Testis (tissue), 3 donors: ENCODE measurements around the gene NRXN3. TPM values are rescaled to one million over a fixed set of nuclear protein-coding genes. Genes with fewer than 3 reads are reported as not detected.

Experiments used
- DNase-seq: peaks from one replicate; pipeline ENCODE4 v3.0.0-alpha.2; 2019
- H3K27ac ChIP-seq, 2 donors: fragments of 200-600 bp; sonication (generic); one replicate each; pipeline ENCODE4 v1.5.1; 2019
- H3K27me3 ChIP-seq: fragments of 200-600 bp; sonication (generic); one replicate; pipeline ENCODE4 v1.5.1; 2019
- H3K36me3 ChIP-seq: fragments of 200-600 bp; sonication (generic); one replicate; pipeline ENCODE4 v1.5.1; 2017; ENCODE audit warnings: low read depth; ENCODE audit errors: missing control alignments
- H3K4me1 ChIP-seq: fragments of 200-600 bp; sonication (generic); one replicate; pipeline ENCODE4 v1.5.1; 2019
- H3K4me3 ChIP-seq, 2 donors: fragments of 200-600 bp; sonication (generic); one replicate each; pipeline ENCODE4 v1.5.1; 2017 to 2019
- H3K9me3 ChIP-seq: fragments of 200-600 bp; sonication (generic); one replicate; pipeline ENCODE4 v1.5.1; 2017
- POLR2A ChIP-seq: fragments of 450-650 bp; IDR thresholded peaks from one replicate; pipeline ENCODE4 v1.6.1; 2017; ENCODE audit warnings: antibody characterized with exemption, mild to moderate bottlenecking, moderate library complexity
- WGBS, 2 donors: methylation state at CpG; one replicate each; pipeline ENCODE4 v1.1.5; 2018; 5-methylcytosine and 5-hydroxymethylcytosine counted together
- intact Hi-C: fragments of 100-400 bp; cut with DNase I; formaldehyde crosslinking; loops from one replicate; pipeline ENCODE4 v1.15.1; 2023; ENCODE audit warnings: low total_unique reads
- polyA plus RNA-seq: library from polyadenylated mRNA; stranded (reverse); fragments of 350-450 nt; fragmentation: Illumina TruSeq; extraction: RNeasy Lipid Tissue Mini Kit (QIAGEN cat#74804); gene quantifications from one replicate; pipeline ENCODE4 v1.2.3, GENCODE V29; 2014; ENCODE audit warnings: low read depth, low replicate concordance; ENCODE audit not compliant: insufficient read depth
- total RNA-seq, 2 donors: library from RNA; depleted of rRNA; stranded (reverse); fragments of >200 nt; gene quantifications; one replicate each; pipeline ENCODE4 v1.2.3, GENCODE V29; 2016
- TF ChIP-seq, protein P1 (sequence below), 3 experiments: fragments of 450-650 bp in 2 of 3; fragments of 200-600 bp in 1 of 3; sonication (generic) in 1 of 3; IDR thresholded peaks; one replicate each; pipeline ENCODE4 v1.5.1; 2016 to 2019; ENCODE audit warnings: antibody characterized with exemption in 3 of 3, mild to moderate bottlenecking in 2 of 3, moderate library complexity in 1 of 3

NRXN3 gene
- total and polyA plus RNA-seq, 3 donors from 2014 or later: 3.5 to 8.0 (median 3.9) TPM

DNA sequence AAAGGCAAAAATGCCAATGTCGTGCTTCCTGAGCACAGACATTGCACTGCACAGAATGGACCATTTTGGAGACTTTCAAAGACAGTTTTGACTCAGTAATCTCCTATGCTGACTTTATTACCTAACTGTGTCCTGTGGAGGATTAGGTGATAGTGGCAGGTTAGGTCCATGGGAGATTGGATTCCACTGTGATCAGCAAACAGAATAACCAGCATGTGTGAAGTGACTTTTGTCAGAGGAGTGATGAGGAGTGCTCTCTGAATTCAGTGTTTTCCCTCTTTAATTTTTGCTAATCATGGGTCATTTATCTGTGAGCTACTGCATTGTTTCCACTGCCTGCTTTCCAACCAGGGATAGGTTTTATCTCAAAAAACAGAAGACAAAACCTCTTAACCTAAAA, 1378.7 kb downstream of the NRXN3 start:
- Histone ChIP-seq H3K4me3 (no peak overlapping the region), H3K4me1 (no peaks in the 10 kb centered on the region), H3K27me3 (no peaks in the 10 kb centered on the region), H3K9me3 (no peaks in the 10 kb centered on the region), H3K27ac (no peak overlapping the region), H3K36me3 (no peaks in the 10 kb centered on the region)
- intact Hi-C loops: no loop called here
- DNase-seq: no peak
- TF ChIP-seq, protein P1, sequence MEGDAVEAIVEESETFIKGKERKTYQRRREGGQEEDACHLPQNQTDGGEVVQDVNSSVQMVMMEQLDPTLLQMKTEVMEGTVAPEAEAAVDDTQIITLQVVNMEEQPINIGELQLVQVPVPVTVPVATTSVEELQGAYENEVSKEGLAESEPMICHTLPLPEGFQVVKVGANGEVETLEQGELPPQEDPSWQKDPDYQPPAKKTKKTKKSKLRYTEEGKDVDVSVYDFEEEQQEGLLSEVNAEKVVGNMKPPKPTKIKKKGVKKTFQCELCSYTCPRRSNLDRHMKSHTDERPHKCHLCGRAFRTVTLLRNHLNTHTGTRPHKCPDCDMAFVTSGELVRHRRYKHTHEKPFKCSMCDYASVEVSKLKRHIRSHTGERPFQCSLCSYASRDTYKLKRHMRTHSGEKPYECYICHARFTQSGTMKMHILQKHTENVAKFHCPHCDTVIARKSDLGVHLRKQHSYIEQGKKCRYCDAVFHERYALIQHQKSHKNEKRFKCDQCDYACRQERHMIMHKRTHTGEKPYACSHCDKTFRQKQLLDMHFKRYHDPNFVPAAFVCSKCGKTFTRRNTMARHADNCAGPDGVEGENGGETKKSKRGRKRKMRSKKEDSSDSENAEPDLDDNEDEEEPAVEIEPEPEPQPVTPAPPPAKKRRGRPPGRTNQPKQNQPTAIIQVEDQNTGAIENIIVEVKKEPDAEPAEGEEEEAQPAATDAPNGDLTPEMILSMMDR (IDR thresholded peaks at IDR 0.05): no peak
- TF ChIP-seq POLR2A: no peak
- WGBS, 2 donors: 88 to 93% methylated on average over 1 of the region's 1 CpG

DNA sequence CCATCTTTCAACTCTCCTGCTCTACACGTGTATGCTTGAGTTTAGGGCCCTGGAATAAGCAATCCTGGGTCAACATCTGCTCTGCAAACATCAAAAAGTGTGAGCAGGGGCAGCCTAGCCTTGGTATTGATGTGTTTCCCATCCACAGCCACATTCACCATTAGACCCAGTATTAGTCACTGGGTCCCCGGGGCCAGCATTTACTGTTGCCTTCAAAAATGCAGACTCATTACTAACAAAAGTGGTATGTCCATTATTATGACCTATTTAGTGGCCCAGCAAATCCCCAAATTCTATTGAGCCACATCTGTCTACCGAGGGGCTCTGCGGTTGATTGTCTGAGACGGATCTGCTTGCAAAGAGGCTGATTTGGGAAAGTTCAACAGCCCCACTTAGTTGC, 1379.3 kb downstream of the NRXN3 start:
- 90 to 92% methylated on average over 5 of the region's 5 CpGs for WGBS, 2 donors
- H3K4me1 ChIP-seq: no peaks in the 10 kb centered on the region
- H3K9me3 ChIP-seq: no peaks in the 10 kb centered on the region
- no peaks in the 10 kb centered on the region for H3K27me3 ChIP-seq
- no peak for DNase-seq
- H3K27ac ChIP-seq: no peak overlapping the region
- H3K36me3 ChIP-seq: no peaks in the 10 kb centered on the region
- H3K4me3 ChIP-seq: no peak overlapping the region
- TF ChIP-seq POLR2A: no peak
- TF ChIP-seq, protein P1 (IDR thresholded peaks at IDR 0.05): no peak
- intact Hi-C loops: no loop called here

DNA sequence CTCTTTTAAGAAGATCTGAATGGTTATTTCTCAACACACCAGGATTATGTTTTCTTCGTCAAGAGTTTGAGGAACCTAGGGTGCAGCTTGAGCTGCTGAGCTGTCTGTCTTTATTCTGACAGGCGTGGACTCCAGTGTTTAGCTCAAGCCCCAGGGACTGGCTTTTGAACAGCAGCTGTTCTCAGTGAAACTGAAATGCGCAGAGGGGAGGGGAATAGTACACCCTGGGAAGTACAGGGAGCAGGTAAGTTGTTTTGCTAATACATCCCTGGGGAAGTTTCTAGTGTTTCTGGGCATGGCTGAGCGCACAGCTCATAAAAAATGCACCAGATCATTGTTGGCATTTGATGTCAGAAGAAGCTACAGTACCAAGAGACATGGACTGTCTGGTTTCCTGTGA, 1381.3 kb downstream of the NRXN3 start:
- intact Hi-C loops: no loop called here
- no peaks in the 10 kb centered on the region for H3K27me3 ChIP-seq
- no peak overlapping the region for H3K27ac ChIP-seq
- 89 to 91% methylated on average over 4 of the region's 4 CpGs for WGBS, 2 donors
- TF ChIP-seq, protein P1 (IDR thresholded peaks at IDR 0.05): no peak
- no peak for TF ChIP-seq POLR2A
- H3K4me3 ChIP-seq: no peak overlapping the region
- DNase-seq: no peak
- H3K9me3 ChIP-seq: no peaks in the 10 kb centered on the region
- no peaks in the 10 kb centered on the region for H3K36me3 ChIP-seq
- H3K4me1 ChIP-seq: no peaks in the 10 kb centered on the region

DNA sequence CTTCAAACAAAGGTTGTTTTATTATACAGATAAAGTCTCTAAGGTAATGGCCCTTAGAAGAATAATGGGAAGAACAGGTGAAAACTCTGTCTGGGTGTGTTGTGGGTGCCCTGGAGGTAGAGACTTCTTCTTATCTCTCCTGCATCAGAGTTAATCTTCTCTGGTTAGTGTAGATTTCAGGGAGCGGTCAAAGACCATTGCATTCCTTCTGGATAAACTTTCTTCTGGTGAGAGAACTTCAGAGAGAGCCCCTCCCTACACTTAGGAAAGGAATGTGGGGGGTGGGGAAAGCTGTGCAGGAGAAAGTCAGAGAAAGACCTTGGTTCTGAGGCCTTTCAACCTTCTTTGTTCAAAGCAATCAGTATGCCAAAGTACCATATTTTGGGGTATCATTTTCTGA, 1382.6 kb downstream of the NRXN3 start:
- no peak for DNase-seq
- TF ChIP-seq POLR2A: no peak
- TF ChIP-seq, protein P1 (IDR thresholded peaks at IDR 0.05): no peak
- Histone ChIP-seq H3K4me1 (no peaks in the 10 kb centered on the region), H3K9me3 (no peaks in the 10 kb centered on the region), H3K27ac (no peak overlapping the region), H3K27me3 (no peaks in the 10 kb centered on the region), H3K36me3 (no peaks in the 10 kb centered on the region), H3K4me3 (no peak overlapping the region)
- intact Hi-C loops: no loop called here
- WGBS, 2 donors: 83 to 91% methylated on average over 1 of the region's 1 CpG

DNA sequence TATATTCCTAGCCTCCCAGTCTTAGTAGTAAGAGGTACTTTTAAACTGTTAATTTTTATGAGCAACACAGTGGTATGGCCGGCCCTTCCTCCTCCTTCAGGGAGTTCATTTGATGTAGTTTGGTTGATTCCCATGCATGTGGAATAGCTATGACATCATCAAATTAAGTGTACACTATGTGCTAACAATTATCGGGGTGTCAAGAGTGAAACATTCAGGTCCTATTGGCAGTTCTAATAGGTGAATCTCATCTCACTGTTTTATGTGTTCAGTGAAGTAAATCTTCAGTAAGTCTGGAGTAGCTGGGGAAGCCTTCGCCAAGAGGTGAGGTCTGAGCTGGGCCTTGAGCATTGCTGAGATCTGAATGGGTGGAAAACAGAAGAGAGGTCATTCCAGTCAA, 1384.6 kb downstream of the NRXN3 start:
- H3K36me3 ChIP-seq: no peaks in the 10 kb centered on the region

More for the DNA sequence above, 1384.6 kb downstream of the NRXN3 start:
- DNase-seq: no peak
- Histone ChIP-seq H3K9me3 (no peaks in the 10 kb centered on the region), H3K4me1 (no peaks in the 10 kb centered on the region), H3K27ac (no peak overlapping the region), H3K27me3 (no peaks in the 10 kb centered on the region), H3K4me3 (no peak overlapping the region)
- intact Hi-C loops: no loop called here
- WGBS, 2 donors: 90 to 98% methylated on average over 3 of the region's 3 CpGs
- TF ChIP-seq POLR2A: no peak
- TF ChIP-seq, protein P1 (IDR thresholded peaks at IDR 0.05): no peak
